ENCODE results near the gene PROSER2.

GRCh38 chr10:11794566-11794965 is 28.6 kb upstream of the PROSER2 start:
- TF ChIP-seq, protein P1, sequence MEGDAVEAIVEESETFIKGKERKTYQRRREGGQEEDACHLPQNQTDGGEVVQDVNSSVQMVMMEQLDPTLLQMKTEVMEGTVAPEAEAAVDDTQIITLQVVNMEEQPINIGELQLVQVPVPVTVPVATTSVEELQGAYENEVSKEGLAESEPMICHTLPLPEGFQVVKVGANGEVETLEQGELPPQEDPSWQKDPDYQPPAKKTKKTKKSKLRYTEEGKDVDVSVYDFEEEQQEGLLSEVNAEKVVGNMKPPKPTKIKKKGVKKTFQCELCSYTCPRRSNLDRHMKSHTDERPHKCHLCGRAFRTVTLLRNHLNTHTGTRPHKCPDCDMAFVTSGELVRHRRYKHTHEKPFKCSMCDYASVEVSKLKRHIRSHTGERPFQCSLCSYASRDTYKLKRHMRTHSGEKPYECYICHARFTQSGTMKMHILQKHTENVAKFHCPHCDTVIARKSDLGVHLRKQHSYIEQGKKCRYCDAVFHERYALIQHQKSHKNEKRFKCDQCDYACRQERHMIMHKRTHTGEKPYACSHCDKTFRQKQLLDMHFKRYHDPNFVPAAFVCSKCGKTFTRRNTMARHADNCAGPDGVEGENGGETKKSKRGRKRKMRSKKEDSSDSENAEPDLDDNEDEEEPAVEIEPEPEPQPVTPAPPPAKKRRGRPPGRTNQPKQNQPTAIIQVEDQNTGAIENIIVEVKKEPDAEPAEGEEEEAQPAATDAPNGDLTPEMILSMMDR (IDR thresholded peaks at IDR 0.05; ENCODE audit: low read depth, low read length): no peak
- no peak for TF ChIP-seq EZH2phosphoT487 (IDR thresholded peaks at IDR 0.05; ENCODE audit: low read depth)

Measured in OCI-LY3 (cell line).